Activated T-helper 1 cell treated with Interleukin-2 at 50 U/mL for 16 hours (primary cell): ENCODE measurements around the gene CACNA2D4.
"Not testable (repeated sequence)": the region's sequence is repeated elsewhere in the genome, so short reads cannot be mapped to it uniquely, and the experiment has no call there.

Experiments used
- DNase-seq: peaks from one replicate; pipeline ENCODE4 v3.0.0-alpha.2; 2020; ENCODE audit warnings: low read depth

Gene CACNA2D4

DNA sequence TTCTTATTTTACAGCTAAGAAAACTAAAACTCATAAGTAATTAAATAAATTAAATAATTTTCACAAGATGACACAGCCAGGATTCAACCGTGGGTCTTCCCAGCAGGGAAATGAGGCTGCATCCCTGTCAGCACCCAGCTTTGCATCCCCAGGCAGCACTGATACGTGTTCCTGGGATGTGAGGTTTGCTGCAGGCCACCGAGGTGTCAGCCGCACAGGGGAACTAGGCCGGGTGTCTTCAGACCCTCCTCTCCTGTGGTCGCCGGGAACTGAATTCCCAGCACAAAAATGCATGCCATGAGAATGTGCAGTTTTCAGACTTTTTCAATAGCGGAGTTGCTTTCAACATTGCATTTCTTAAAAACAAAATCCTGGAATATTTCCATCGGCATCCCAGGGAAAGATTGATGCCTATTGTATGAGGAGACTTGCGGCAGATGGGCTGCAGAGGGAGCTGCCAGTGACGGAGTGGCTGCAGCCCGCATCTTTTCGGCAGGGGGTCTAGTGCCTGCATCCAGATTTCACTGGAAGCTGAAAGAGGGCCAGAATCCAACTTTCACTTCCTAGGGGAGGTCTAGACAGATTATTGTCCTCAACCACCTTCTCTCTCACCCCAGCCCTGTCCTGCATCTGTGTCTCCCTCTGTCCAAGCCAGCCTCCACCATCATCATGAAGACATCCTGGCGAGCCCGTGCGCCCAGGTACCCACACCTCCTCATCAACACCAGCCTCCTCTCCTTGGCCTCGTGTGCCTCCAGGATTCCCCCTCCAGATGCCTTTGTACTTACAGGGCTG is 85.5 kb downstream of the CACNA2D4 start:
- no peak for DNase-seq

DNA sequence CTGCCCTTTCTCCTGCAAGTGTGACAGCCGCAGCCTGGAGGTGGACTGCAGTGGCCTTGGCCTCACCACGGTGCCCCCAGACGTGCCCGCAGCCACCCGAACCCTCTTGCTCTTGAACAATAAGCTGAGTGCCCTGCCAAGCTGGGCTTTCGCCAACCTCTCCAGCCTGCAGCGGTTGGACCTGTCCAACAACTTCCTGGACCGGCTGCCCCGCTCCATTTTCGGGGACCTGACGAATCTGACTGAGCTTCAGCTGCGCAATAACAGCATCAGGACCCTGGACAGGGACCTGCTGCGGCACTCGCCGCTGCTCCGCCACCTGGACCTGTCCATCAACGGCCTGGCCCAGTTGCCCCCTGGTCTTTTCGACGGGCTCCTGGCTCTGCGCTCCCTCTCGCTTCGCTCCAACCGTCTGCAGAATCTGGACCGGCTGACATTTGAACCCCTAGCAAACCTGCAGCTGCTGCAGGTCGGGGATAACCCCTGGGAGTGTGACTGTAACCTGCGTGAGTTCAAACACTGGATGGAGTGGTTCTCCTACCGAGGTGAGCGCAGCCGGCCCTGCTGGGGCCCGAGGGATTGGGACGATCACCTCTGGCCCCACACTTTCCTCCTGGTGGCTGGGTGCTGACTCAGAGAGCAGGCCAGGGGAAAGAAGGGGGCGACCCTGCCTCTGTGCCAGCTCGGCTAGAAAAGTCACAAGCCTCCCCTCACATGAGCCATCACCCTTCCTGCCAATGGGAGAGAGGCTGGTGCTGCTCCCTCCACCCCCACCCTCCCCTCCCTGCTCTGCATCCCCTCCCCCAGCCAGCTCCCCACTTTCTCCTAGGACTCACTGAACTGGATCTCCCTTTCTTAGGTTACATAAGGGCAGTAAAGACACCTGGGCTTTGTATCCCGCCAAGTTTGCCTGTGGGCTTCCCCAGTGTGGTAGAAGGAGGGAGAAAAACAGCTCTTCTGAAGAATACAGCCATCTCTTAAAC is 87.2 kb downstream of the CACNA2D4 start:
- no peak for DNase-seq

DNA sequence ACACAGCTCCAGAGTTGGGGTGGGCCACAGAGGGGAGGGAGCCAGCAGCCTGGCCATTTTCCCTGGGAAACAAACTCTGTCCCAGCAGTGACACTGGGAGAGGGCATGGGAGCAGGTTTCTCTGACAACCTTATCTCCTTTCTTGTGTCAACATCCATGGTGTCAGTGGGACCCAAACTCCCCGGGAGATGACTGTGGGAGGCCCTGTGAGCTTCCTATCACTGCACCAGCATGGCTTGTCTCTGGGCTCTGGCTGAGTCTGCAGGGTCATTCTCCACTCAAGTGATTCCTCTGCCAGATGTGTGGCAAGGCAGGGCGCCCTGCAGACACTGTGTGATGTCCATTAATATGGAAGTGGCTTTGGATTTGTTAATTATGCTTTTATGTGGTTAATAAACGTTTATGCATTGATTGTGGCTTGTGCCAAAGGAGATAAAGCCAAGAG is 88.0 kb downstream of the CACNA2D4 start:
- DNase-seq = no peak

GRCh38 chr12:1829306-1829900 is 89.0 kb downstream of the CACNA2D4 start:
- no peak for DNase-seq

DNA sequence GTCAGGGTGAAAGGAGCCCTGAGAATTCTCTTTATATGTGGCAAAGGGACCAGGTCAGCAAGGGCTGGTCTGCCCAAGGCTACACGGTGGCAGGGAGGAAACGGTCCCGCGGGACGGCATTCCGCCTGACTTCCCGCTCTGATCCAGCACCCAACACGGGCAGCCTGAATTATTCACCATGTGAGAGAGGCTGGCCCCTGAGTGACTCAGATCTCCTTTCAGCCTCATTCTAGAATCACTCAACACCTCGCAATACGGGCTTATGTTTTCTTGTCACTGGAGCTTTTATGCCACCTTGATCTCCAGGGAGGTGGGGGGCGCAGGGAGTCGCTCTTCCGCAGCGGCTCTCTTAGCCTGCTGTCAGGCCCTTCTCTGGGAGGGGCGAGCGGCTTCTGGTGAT is 89.6 kb downstream of the CACNA2D4 start:
- DNase-seq = no peak

DNA sequence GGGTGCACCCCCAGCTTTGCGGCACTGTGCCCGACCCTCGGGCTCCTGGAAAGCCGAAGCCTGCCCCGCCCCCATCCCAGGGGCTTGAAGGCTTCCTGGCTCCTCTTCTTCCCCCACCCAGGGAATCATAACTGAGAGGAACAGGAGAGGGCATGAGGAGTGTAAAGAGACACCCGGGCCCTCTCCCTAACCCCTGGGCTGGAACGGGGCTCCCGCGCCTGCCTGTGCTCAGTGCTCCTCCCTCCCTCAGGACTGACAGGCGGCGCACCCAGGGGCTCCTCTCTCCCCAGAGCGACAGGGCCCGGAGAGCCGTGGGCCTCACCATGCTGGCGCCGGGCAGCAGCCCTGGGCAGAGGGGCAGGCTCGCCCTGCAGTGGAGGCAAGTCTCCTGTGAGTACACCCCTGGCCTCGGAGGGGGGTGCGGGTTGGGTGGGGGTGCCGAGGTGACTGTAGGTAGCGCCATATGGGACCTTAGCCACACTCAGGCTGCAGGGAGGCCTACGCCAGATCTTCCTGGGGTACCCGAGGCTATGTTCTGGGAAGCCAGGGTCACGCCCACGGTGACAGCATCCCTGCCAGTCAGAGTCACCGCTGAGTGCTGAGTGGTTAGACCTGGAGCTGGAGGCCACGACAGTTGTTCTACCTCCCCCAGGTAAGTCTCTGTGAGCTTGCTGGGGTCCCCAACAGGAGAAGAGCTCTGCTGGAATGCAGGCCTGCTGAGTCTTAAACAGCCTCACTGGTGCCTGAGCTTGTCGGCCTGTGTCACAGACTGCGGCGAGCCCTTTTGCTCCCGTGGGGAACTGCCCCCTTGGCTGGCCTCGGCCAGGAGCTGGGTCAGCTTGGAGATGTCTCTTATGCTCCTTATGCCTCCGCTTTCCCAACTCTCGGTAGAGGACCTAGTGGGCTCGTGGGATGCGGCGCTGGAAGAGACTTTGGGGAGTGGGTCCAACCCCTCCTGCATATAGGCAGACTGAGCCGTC is 90.3 kb downstream of the CACNA2D4 start:
- no peak for DNase-seq

DNA sequence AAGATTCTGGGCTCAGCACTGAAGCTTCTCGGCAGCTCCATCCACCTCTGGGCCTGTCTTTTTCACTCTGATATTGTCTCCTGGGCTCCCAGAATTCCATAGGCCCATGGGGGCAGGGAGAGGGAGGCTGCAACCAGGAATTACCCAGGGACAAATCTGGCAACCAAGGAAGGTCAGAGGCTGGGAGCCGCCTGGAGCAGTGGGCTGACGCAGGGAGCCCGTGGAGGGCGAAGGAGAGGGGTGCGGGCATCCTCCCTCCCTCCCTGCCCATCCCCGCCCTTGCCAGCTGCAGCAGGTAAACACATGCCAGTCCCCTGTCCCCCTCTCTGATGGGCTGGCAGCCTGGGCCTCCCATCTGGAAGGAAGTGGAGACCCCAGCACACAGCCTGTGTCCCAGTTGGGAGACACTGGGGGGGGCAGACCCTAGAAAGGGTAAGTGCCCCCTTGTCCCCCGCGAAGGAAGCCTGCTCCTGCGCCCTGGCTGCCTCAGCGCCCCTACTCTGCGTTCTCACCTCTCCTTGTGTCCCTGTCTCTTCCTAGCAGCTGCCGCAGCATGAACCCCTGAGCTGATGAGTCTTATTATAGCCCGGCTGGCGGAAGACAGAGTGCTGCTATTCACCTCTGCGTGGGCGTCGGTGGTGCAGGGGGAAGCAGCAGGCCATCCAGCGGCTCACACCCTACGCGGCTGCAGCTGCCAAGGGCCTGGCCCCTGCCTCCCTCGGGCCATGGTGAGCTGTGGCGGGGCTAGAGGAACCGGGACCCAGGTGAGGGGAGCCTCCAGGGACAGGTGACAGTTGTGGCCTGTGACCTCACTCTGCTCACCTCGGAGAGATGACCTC is 91.4 kb downstream of the CACNA2D4 start:
- DNase-seq = no peak

GRCh38 chr12:1826401-1826800 is 92.1 kb downstream of the CACNA2D4 start:
- no peak for DNase-seq

DNA sequence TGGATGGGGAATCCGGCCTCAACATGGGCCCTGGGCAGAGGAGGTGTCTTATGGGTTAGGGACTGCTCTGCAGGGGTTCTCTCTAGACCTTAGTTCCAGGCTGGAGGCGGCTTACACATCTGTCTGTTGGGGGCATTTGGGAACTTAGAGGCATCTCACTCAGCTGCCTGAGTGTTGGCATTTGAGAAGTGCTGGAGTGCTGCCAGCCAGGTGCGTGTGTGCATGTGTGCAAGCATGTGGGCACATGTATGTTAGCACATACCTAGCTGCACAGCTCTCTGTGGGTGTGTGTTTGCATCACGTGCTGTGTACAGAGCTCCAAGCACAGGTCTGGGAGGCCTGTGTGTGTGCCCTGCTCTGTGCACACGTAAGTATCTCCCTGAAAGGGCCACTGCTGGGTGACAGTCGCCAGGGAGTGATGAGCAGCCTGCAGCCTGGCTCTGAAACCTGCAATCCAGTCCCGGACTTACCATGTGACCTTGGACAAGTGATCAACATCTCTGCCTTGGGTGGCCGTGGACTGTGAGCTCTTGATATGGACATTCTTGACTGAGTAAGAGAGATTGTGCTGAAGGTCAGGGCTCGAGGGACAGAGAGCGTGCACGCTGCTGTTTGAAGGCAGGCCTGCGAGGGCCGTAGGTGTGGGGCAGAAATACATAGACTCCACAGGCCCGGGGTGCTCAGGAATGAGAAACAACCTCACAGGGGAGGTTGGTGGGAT is 92.9 kb downstream of the CACNA2D4 start:
- no peak for DNase-seq

DNA sequence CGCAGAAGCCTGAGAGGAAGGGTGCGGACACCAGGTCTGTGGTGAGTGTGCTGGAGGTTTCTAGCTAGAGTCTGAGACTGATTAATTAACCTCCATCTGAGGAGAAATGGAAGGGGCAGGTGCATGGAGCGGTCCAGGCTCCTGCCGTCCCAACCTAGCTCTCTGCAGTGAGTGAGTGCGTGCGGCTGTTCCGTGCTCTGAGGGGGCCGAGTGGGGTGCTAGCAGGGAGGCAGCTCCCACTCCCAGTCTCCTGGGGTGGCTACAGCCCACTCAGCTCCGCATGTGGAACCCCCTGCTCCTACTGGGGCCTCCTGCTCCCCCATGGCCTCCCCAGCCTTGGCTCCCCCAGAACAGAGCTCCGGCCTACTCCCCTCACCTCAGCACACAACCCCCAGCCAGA is 95.2 kb downstream of the CACNA2D4 start:
- DNase-seq = no peak

GRCh38 chr12:1822699-1823098 is 95.8 kb downstream of the CACNA2D4 start:
- DNase-seq = no peak

DNA sequence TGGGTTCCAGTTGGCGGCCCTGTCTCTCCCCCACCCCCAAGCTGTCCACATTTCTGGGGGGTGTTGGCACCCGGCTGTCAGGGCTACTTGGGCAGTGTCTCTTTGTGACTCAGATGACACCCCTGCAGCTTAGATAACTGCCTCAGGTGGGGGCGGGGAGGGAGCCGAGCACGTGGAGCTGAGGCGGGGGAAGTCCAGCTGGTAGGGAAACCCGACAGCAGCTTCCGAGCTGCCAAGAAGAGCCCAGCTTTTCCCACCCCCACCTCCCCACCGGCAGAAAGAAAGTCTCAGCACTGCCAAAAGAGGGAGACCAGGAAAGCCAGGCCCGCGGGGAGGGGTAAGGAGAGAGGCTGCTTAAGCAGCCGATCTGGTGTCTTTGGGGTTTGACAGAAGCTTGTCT is 96.6 kb downstream of the CACNA2D4 start:
- DNase-seq = no peak

- no peak for DNase-seq
These were observed 97.6 kb downstream of the CACNA2D4 start for GRCh38 chr12:1820896-1821291.

DNA sequence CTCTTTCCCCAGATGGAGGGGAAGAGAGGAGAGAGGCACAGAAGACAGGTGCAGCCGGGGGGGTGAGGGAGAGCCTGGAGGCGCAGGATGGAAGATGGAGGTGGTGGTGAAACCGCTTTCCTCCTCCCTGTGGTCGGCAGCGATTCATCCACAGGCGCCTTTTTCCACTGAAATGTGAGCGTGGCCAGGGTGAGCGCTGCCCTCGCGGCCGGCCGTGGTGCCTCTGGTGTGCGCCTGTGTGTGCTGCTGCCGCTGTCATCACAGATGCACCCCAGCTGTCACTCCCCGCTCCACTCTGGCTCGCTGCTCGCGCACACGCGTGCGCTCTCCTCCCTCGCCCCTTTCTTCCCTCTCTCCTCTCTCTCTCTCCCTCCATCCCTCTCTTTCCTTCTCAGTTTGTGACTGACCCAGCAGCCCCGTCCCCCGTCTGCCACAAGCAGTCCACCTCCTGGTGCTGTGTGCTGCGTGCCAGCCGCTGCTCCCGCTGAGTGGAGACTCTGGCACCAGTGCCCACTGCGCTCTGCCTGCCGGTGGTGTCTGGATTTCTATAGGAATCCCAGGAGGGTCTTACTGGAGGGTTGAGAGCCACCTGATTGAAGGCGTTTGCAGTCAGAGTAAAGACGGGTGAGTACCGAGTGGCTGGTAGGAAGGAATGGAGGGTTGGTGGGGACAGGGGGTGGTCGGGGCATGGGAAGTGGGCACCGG is 98.1 kb downstream of the CACNA2D4 start, which contains the start of gene LRTM2:
TSS of gene LRTM2 (plus strand) at position 375 of the 705 bp plus-strand sequence. CDS start 7,584 bp downstream, outside the sequence.
- no peak for DNase-seq

GRCh38 chr12:1819571-1819970 is 98.9 kb downstream of the CACNA2D4 start:
- no peak for DNase-seq

DNA sequence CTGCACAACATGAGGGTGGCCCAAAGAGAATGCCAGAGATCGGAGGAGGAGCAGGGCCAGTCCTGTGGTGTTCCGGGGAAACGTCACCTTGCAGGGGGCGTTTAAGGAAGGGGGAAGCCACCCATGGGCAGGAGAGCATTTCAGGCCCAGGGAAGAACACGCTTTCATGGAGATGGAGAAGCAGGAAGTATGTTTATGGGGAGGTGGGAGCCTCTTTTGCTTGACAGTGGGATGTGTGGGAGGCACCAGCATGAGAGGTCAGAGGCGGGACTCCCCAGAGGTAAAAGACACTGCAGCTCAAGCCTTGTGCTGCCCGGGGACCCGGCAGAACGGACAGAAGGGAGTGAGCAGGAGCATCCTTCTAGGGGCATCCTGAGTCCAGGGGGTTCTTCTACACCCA is 99.4 kb downstream of the CACNA2D4 start:
- no peak for DNase-seq

- DNase-seq = not testable (repeated sequence)
These were observed 100.5 kb downstream of the CACNA2D4 start for GRCh38 chr12:1817928-1818327.

DNA sequence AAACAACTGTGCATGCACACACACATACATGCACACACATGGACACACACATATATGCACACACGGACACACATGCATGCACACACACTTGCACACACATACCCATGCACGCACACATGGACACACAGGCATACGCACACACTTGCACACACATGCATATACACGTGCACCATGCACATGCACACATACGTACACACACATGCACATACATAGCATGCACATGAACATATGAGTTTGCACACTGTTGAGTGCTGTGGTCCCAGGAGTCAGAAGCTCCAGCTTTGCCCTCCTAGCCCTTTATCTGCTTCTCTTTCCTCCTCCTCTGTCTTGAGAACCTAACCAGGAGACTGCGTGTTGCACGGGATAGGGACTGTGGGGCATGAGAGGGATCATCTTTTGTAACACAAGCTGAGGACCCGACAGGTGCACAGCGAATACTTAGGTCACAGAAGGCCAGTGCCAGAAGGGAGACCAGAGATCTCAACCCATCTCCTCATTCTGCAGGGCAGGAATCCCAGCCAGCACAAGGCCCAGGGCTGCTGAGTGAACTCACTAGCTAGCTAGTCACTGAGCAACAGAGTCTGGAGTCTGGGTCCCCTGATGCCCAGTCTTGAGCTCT is 101.6 kb downstream of the CACNA2D4 start:
- DNase-seq = no peak
